KOPT-K1 (cell line): ENCODE data around the gene TMEM184B.

Experiments
- H3K27ac ChIP-seq: fragments of 200-600 bp; sonication (generic); 2 replicates; pipeline ENCODE4 v1.5.1; 2016; ENCODE audit warnings: antibody characterized with exemption, mild to moderate bottlenecking, low read depth, low read length; ENCODE audit not compliant: poor library complexity, severe bottlenecking
- H3K36me3 ChIP-seq: fragments of 200-600 bp; sonication (generic); 2 replicates; pipeline ENCODE4 v1.5.1; 2017; ENCODE audit warnings: antibody characterized with exemption, mild to moderate bottlenecking, low read length, moderate library complexity; ENCODE audit not compliant: insufficient read depth
- H3K9me3 ChIP-seq: fragments of 200-600 bp; sonication (generic); 2 replicates; pipeline ENCODE4 v1.5.1; 2017; ENCODE audit warnings: antibody characterized with exemption, low read length, mild to moderate bottlenecking; ENCODE audit not compliant: insufficient read depth, poor library complexity, severe bottlenecking

The TMEM184B gene

GRCh38 chr22:38172832-38173640 is 99.8 kb downstream of the TMEM184B start:
- Histone ChIP-seq H3K27ac (no peak overlapping the region), H3K36me3 (peaks cover 16% of the 10 kb centered on the region; the same call in 1 of the 2 replicates), H3K9me3 (no peaks in the 10 kb centered on the region)

GRCh38 chr22:38171927-38172831 is 100.6 kb downstream of the TMEM184B start:
- Histone ChIP-seq H3K27ac (no peak overlapping the region), H3K36me3 (peaks cover 24% of the 10 kb centered on the region; the same call in 1 of the 2 replicates), H3K9me3 (no peaks in the 10 kb centered on the region)

DNA sequence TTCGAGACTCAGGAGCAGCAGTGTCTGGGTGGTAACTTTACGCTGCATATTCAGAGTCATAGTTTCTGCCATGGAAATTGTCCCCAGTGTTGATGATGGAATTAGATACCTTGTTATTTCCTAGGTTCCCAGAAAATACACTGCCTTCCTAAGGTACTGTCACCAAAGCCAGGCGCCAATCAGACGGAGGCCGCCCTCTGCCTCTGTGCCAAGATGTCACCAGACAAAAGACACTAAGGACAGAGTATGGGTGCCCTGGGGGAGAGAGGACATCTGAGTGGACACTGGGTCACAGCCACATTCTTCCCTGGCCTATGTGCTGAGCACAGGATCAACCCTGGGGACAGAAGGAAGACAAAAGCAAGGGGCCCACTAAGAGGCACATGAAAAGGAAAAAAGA is 102.3 kb downstream of the TMEM184B start:
- Histone ChIP-seq H3K27ac (no peak overlapping the region), H3K9me3 (no peaks in the 10 kb centered on the region), H3K36me3 (peaks cover 30% of the 10 kb centered on the region; the same call in 1 of the 2 replicates)
